ENCODE data around the gene LRSAM1.

DNA sequence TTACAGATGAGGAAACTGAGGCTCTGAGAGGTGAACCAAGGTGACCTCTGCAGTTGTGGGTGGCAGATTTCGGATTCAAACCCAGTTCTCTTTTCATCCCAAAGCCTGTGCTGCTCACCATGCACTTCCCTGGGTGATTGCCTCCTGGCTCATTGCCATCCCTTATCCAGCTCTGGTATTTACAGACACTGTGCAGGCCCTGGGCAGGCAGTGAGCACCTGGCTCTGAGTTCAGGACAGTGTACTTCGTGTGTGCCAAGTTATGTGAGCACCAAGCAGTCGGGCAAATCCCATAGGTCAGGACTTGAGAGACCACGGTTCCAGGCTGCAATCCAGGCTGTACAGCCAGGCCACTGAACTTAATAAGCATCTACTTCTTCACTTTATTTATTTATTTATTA, 1.4 kb downstream of the LRSAM1 start:
- TF ChIP-seq, protein P1, sequence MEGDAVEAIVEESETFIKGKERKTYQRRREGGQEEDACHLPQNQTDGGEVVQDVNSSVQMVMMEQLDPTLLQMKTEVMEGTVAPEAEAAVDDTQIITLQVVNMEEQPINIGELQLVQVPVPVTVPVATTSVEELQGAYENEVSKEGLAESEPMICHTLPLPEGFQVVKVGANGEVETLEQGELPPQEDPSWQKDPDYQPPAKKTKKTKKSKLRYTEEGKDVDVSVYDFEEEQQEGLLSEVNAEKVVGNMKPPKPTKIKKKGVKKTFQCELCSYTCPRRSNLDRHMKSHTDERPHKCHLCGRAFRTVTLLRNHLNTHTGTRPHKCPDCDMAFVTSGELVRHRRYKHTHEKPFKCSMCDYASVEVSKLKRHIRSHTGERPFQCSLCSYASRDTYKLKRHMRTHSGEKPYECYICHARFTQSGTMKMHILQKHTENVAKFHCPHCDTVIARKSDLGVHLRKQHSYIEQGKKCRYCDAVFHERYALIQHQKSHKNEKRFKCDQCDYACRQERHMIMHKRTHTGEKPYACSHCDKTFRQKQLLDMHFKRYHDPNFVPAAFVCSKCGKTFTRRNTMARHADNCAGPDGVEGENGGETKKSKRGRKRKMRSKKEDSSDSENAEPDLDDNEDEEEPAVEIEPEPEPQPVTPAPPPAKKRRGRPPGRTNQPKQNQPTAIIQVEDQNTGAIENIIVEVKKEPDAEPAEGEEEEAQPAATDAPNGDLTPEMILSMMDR (IDR thresholded peaks at IDR 0.05; ENCODE audit: insufficient read depth, low read length, poor library complexity, severe bottlenecking): no peak
- no peak for TF ChIP-seq EZH2phosphoT487 (conservative IDR thresholded peaks at IDR 0.05; ENCODE audit: low read length)

Data from SU-DHL-6 (cell line).